CD4-positive, CD25-positive, alpha-beta regulatory T cell (primary cell): ENCODE data around the gene CDK12. TPM values are rescaled to one million over a fixed set of nuclear protein-coding genes. Genes with fewer than 3 reads are reported as not detected.
"Not testable (repeated sequence)": the region's sequence is repeated elsewhere in the genome, so short reads cannot be mapped to it uniquely, and the experiment has no call there.

Source experiments
- ATAC-seq, 2 donors: fragments of 150-1000 bp; cut with Tn5 transposase; one replicate each; pipeline ENCODE4 v1.10.0; 2021; ENCODE audit warnings: low read depth in 2 of 2, moderate number of reproducible peaks in 2 of 2, moderate library complexity in 1 of 2
- DNase-seq, 3 donors: peaks; one replicate each; pipeline versions ENCODE4 v3.0.0 to v3.0.0-alpha.2; 2012 to 2022; ENCODE audit warnings: mixed read lengths in 1 of 3
- H3K27ac ChIP-seq: one replicate; pipeline ENCODE4 v1.7.0; 2013; ENCODE audit warnings: mild to moderate bottlenecking, low read length; ENCODE audit not compliant: insufficient read depth, poor library complexity, severe bottlenecking
- H3K27me3 ChIP-seq: one replicate; pipeline ENCODE4 v1.7.0; 2013; ENCODE audit warnings: low read length; ENCODE audit not compliant: control insufficient read depth, insufficient read depth
- H3K36me3 ChIP-seq: one replicate; pipeline ENCODE4 v1.7.0; 2013; ENCODE audit warnings: mild to moderate bottlenecking, low read length, moderate library complexity; ENCODE audit not compliant: control insufficient read depth, insufficient read depth
- H3K4me1 ChIP-seq: 2 replicates; pipeline ENCODE4 v1.7.0; 2013; ENCODE audit warnings: mild to moderate bottlenecking, low read length; ENCODE audit not compliant: insufficient read depth, control insufficient read depth, poor library complexity, severe bottlenecking
- H3K4me3 ChIP-seq: one replicate; pipeline ENCODE4 v1.7.0; 2013; ENCODE audit warnings: low read depth, mild to moderate bottlenecking, low read length, moderate library complexity
- H3K9me3 ChIP-seq, 2 experiments: 1 replicate in 1 of 2; 2 replicates in 1 of 2; pipeline ENCODE4 v1.7.0; 2013; ENCODE audit warnings: low read length in 2 of 2, mild to moderate bottlenecking in 1 of 2, moderate library complexity in 1 of 2; ENCODE audit not compliant: control insufficient read depth in 2 of 2
- H3K27ac Mint-ChIP-seq, 3 donors: one replicate each; pipeline ENCODE4 v1.8.0; 2020 to 2022; ENCODE audit warnings: mild to moderate bottlenecking in 3 of 3, mixed read lengths in 3 of 3, moderate library complexity in 2 of 3
- H3K27me3 Mint-ChIP-seq: one replicate; pipeline ENCODE4 v1.8.0; 2022; ENCODE audit warnings: mild to moderate bottlenecking, mixed read lengths
- H3K36me3 Mint-ChIP-seq: one replicate; pipeline ENCODE4 v1.8.0; 2020; ENCODE audit warnings: mixed read lengths
- H3K4me1 Mint-ChIP-seq, 4 donors: one replicate each; pipeline ENCODE4 v1.8.0; 2020 to 2022; ENCODE audit warnings: mixed read lengths in 4 of 4, mild to moderate bottlenecking in 1 of 4
- H3K4me3 Mint-ChIP-seq, 4 donors: one replicate each; pipeline ENCODE4 v1.8.0; 2020 to 2022; ENCODE audit warnings: mild to moderate bottlenecking in 4 of 4, mixed read lengths in 4 of 4, moderate library complexity in 3 of 4
- H3K9me3 Mint-ChIP-seq, 7 donors: one replicate each; pipeline ENCODE4 v1.8.0; 2020 to 2022; ENCODE audit warnings: mixed read lengths in 7 of 7, mild to moderate bottlenecking in 3 of 7, moderate library complexity in 2 of 7
- polyA plus RNA-seq, 4 donors: library from polyadenylated mRNA; unstranded; fragments of 300-500 nt; fragmentation: Illumina TruSeq; gene quantifications; one replicate each; pipeline ENCODE4 v1.2.3, GENCODE V29; 2021
- total RNA-seq: library from RNA; stranded (reverse); gene quantifications from one replicate; pipeline ENCODE4 v1.2.3, GENCODE V29; 2022

The CDK12 gene
- total and polyA plus RNA-seq, 5 donors from 2014 or later = 2.1 to 110 (median 3.7) TPM

GRCh38 chr17:39540611-39541010 is 79.3 kb downstream of the CDK12 start:
- Mint-ChIP-seq H3K27me3 (no peaks in the 10 kb centered on the region), H3K36me3 (peaks cover 3% of the 10 kb centered on the region), H3K9me3 (peaks cover 0 to 2% (median 0%) of the 10 kb centered on the region in 7 donors), H3K4me1 (peaks cover 11 to 14% (median 14%) of the 10 kb centered on the region in 4 donors), H3K27ac (no peak overlapping the region), H3K4me3 (no peak overlapping the region)
- Histone ChIP-seq H3K36me3 (peaks cover 6% of the 10 kb centered on the region), H3K9me3 (no peaks in the 10 kb centered on the region), H3K4me1 (peaks cover 4% of the 10 kb centered on the region), H3K4me3 (no peak overlapping the region), H3K27me3 (no peaks in the 10 kb centered on the region), H3K27ac (no peak overlapping the region)
- ATAC-seq (no peak), DNase-seq (no peak)

GRCh38 chr17:39541652-39542051 is 80.4 kb downstream of the CDK12 start:
- Mint-ChIP-seq H3K27ac (peak overlapping the region in 1 of 3 donors; percentile 56), H3K4me3 (no peak overlapping the region), H3K9me3 (peaks cover 0 to 2% (median 0%) of the 10 kb centered on the region in 7 donors), H3K36me3 (peaks cover 6% of the 10 kb centered on the region), H3K27me3 (no peaks in the 10 kb centered on the region), H3K4me1 (peaks cover 11 to 14% (median 14%) of the 10 kb centered on the region in 4 donors)
- no peak overlapping the region for H3K27ac ChIP-seq
- no peaks in the 10 kb centered on the region for H3K27me3 ChIP-seq
- peaks cover 4% of the 10 kb centered on the region for H3K4me1 ChIP-seq
- no peak overlapping the region for H3K4me3 ChIP-seq
- DNase-seq (no peak), ATAC-seq (no peak)
- peaks cover 8% of the 10 kb centered on the region for H3K36me3 ChIP-seq
- H3K9me3 ChIP-seq = no peaks in the 10 kb centered on the region

GRCh38 chr17:39543176-39543575 is 81.9 kb downstream of the CDK12 start:
- Mint-ChIP-seq H3K4me1 (peaks cover 8 to 13% (median 11%) of the 10 kb centered on the region in 4 donors), H3K27me3 (no peaks in the 10 kb centered on the region), H3K27ac (peak overlapping the region in 2 of 3 donors; percentile 31 to 54), H3K9me3 (peaks cover 0 to 1% (median 0%) of the 10 kb centered on the region in 7 donors), H3K4me3 (no peak overlapping the region), H3K36me3 (peaks cover 18% of the 10 kb centered on the region)
- Histone ChIP-seq H3K9me3 (no peaks in the 10 kb centered on the region), H3K36me3 (peaks cover 19% of the 10 kb centered on the region), H3K27me3 (no peaks in the 10 kb centered on the region), H3K4me3 (no peak overlapping the region), H3K27ac (no peak overlapping the region), H3K4me1 (peaks cover 4% of the 10 kb centered on the region)
- DNase-seq = no peak
- ATAC-seq = no peak

GRCh38 chr17:39543664-39544063 is 82.4 kb downstream of the CDK12 start:
- H3K9me3 ChIP-seq = no peaks in the 10 kb centered on the region
- peak overlapping the region in 2 of 3 donors; percentile 31 to 54 for H3K27ac Mint-ChIP-seq
- DNase-seq (no peak), ATAC-seq (no peak)
- no peak overlapping the region for H3K4me3 ChIP-seq
- H3K27me3 Mint-ChIP-seq = no peaks in the 10 kb centered on the region
- H3K4me1 ChIP-seq = peaks cover 4% of the 10 kb centered on the region
- no peak overlapping the region for H3K4me3 Mint-ChIP-seq
- H3K36me3 Mint-ChIP-seq = peaks cover 18% of the 10 kb centered on the region
- peaks cover 20% of the 10 kb centered on the region for H3K36me3 ChIP-seq
- no peaks in the 10 kb centered on the region for H3K27me3 ChIP-seq
- H3K27ac ChIP-seq = no peak overlapping the region
- H3K4me1 Mint-ChIP-seq = peaks cover 6 to 11% (median 7%) of the 10 kb centered on the region in 4 donors
- no peaks in the 10 kb centered on the region for H3K9me3 Mint-ChIP-seq

- not testable (repeated sequence) for H3K4me1 Mint-ChIP-seq, H3K4me3 Mint-ChIP-seq
Measured at GRCh38 chr17:39544361-39544760, 83.1 kb downstream of the CDK12 start.

GRCh38 chr17:39547713-39548478 is 86.6 kb downstream of the CDK12 start:
- Mint-ChIP-seq H3K27me3 (no peaks in the 10 kb centered on the region), H3K36me3 (peaks cover 34% of the 10 kb centered on the region), H3K4me1 (peaks cover 0 to 3% (median 2%) of the 10 kb centered on the region in 4 donors), H3K4me3 (no peak overlapping the region), H3K9me3 (no peaks in the 10 kb centered on the region), H3K27ac (no peak overlapping the region)
- Histone ChIP-seq H3K4me1 (no peaks in the 10 kb centered on the region), H3K27me3 (no peaks in the 10 kb centered on the region), H3K4me3 (no peak overlapping the region), H3K9me3 (no peaks in the 10 kb centered on the region), H3K27ac (no peak overlapping the region), H3K36me3 (peaks cover 42% of the 10 kb centered on the region)
- peak; percentile 53 to 66 (median 66) for DNase-seq
- ATAC-seq = peak; percentile 58 to 74

More at GRCh38 chr17:39544361-39544760, 83.1 kb downstream of the CDK12 start:
- not testable (repeated sequence) for H3K27me3 Mint-ChIP-seq, H3K27me3 ChIP-seq, H3K4me1 ChIP-seq, H3K27ac ChIP-seq, H3K27ac Mint-ChIP-seq, ATAC-seq, H3K4me3 ChIP-seq, H3K9me3 ChIP-seq, DNase-seq, H3K9me3 Mint-ChIP-seq
- peaks cover 18% of the 10 kb centered on the region for H3K36me3 Mint-ChIP-seq
- H3K36me3 ChIP-seq = peaks cover 26% of the 10 kb centered on the region

- no peak for ATAC-seq
- H3K4me1 Mint-ChIP-seq = peaks cover 0 to 3% (median under 1%) of the 10 kb centered on the region in 4 donors
- H3K36me3 Mint-ChIP-seq = peaks cover 41% of the 10 kb centered on the region
- Histone ChIP-seq H3K36me3 (peaks cover 49% of the 10 kb centered on the region), H3K4me1 (no peaks in the 10 kb centered on the region), H3K9me3 (no peaks in the 10 kb centered on the region), H3K27ac (no peak overlapping the region), H3K27me3 (no peaks in the 10 kb centered on the region), H3K4me3 (no peak overlapping the region)
- H3K27me3 Mint-ChIP-seq = no peaks in the 10 kb centered on the region
- no peak overlapping the region for H3K27ac Mint-ChIP-seq
- no peak for DNase-seq
- no peak overlapping the region for H3K4me3 Mint-ChIP-seq
- no peaks in the 10 kb centered on the region for H3K9me3 Mint-ChIP-seq
Measured at GRCh38 chr17:39548494-39549225, 87.4 kb downstream of the CDK12 start.
